Stimulated activated CD8-positive, alpha-beta memory T cell treated with anti-CD3 and anti-CD28 coated beads, Interleukin-4, amount 100 ng/mL, for 24 hours (primary cell): ENCODE results near the gene MYOM3.
A peak's percentile ranks its signal among the peaks of the same experiment; 100 is the strongest.
"Not testable (repeated sequence)": the region's sequence is repeated elsewhere in the genome, so short reads cannot be mapped to it uniquely, and the experiment has no call there.

Experiments used
- DNase-seq: peaks from one replicate; pipeline ENCODE4 v3.0.0-alpha.2; 2020; ENCODE audit warnings: low read depth

Gene MYOM3

GRCh38 chr1:24071941-24072340 lies 40.0 kb downstream of the MYOM3 start:
- no peak for DNase-seq

- DNase-seq = peak; percentile 57
Measured at GRCh38 chr1:24070821-24071393, 41.0 kb downstream of the MYOM3 start.

GRCh38 chr1:24069817-24070216 lies 42.1 kb downstream of the MYOM3 start:
- DNase-seq = no peak

- no peak for DNase-seq
Measured at GRCh38 chr1:24067978-24068377, 44.0 kb downstream of the MYOM3 start.

GRCh38 chr1:24065304-24065703 lies 46.6 kb downstream of the MYOM3 start:
- DNase-seq = no peak

GRCh38 chr1:24062221-24062620 lies 49.7 kb downstream of the MYOM3 start:
- no peak for DNase-seq

GRCh38 chr1:24060482-24060881 lies 51.5 kb downstream of the MYOM3 start:
- no peak for DNase-seq

- no peak for DNase-seq
Measured at GRCh38 chr1:24058671-24059455, 53.1 kb downstream of the MYOM3 start.

- no peak for DNase-seq
Measured at GRCh38 chr1:24057171-24057570, 54.8 kb downstream of the MYOM3 start.

- no peak for DNase-seq
Measured at GRCh38 chr1:24055681-24056080, 56.3 kb downstream of the MYOM3 start.

GRCh38 chr1:24052220-24052619 lies 59.7 kb downstream of the MYOM3 start:
- DNase-seq = no peak

GRCh38 chr1:24051206-24051945 lies 60.6 kb downstream of the MYOM3 start:
- DNase-seq = no peak

GRCh38 chr1:24049733-24050132 lies 62.2 kb downstream of the MYOM3 start:
- DNase-seq = no peak

GRCh38 chr1:24048894-24049293 lies 63.0 kb downstream of the MYOM3 start:
- not testable (repeated sequence) for DNase-seq

GRCh38 chr1:24048205-24048869 lies 63.6 kb downstream of the MYOM3 start:
- no peak for DNase-seq

GRCh38 chr1:24047110-24047477 lies 64.8 kb downstream of the MYOM3 start:
- no peak for DNase-seq

- no peak for DNase-seq
Measured at GRCh38 chr1:24045771-24046170, 66.2 kb downstream of the MYOM3 start.

- DNase-seq = not testable (repeated sequence)
Measured at GRCh38 chr1:24044672-24045071, 67.3 kb downstream of the MYOM3 start.

GRCh38 chr1:24043345-24044032 lies 68.4 kb downstream of the MYOM3 start:
- DNase-seq = no peak

GRCh38 chr1:24042315-24042714 lies 69.6 kb downstream of the MYOM3 start:
- no peak for DNase-seq

GRCh38 chr1:24036088-24036487 lies 75.8 kb downstream of the MYOM3 start:
- no peak for DNase-seq

GRCh38 chr1:24032981-24033380 lies 79.0 kb downstream of the MYOM3 start:
- no peak for DNase-seq
